Body of pancreas (tissue), 4 donors: ENCODE data around the gene SPART. TPM values are rescaled to one million over a fixed set of nuclear protein-coding genes. Genes with fewer than 3 reads are reported as not detected.
"Not testable (repeated sequence)": the region's sequence is repeated elsewhere in the genome, so short reads cannot be mapped to it uniquely, and the experiment has no call there.

Experiments used
- ATAC-seq: fragments of 150-250 bp; one replicate; pipeline ENCODE4 v1.9.1; 2016
- DNase-seq, 4 donors: peaks; one replicate each; pipeline ENCODE4 v3.0.0-alpha.2; 2019
- H3K27ac ChIP-seq, 4 donors: fragments of 200-600 bp; sonication (generic); 1 replicate in 3 of 4; 2 replicates in 1 of 4; pipeline versions ENCODE4 v1.5.1 to v1.6.1; 2016 to 2019; ENCODE audit warnings: mild to moderate bottlenecking in 1 of 4, mixed read lengths in 1 of 4, moderate library complexity in 1 of 4
- H3K27me3 ChIP-seq, 2 donors: fragments of 200-600 bp; sonication (generic); one replicate each; pipeline ENCODE4 v1.6.0; 2016; ENCODE audit warnings: mild to moderate bottlenecking in 1 of 2
- H3K36me3 ChIP-seq, 2 donors: fragments of 200-600 bp; sonication (generic); replicated peaks in 1 of 2; 2 replicates each; pipeline ENCODE4 v1.5.1; 2016; ENCODE audit warnings: low read depth in 2 of 2; ENCODE audit not compliant: insufficient read depth in 1 of 2
- H3K4me1 ChIP-seq: fragments of 200-600 bp; sonication (generic); one replicate; pipeline ENCODE4 v1.6.0; 2016
- H3K4me3 ChIP-seq, 2 donors: fragments of 200-600 bp; sonication (generic); 1 replicate in 1 of 2; 2 replicates in 1 of 2; pipeline ENCODE4 v1.5.1; 2016 to 2019
- H3K9me3 ChIP-seq, 3 donors: fragments of 200-600 bp; sonication (generic); 1 replicate in 2 of 3; 2 replicates in 1 of 3; pipeline ENCODE4 v1.5.1; 2016
- CTCF ChIP-seq, 7 experiments: fragments of 450-650 bp in 4 of 7; fragments of 200-600 bp in 3 of 7; sonication (generic) in 3 of 7; IDR thresholded peaks; one replicate each; pipeline ENCODE4 v1.5.1; 2016 to 2019; ENCODE audit warnings: antibody characterized with exemption in 7 of 7
- POLR2A ChIP-seq, 3 donors: fragments of 450-650 bp; IDR thresholded peaks; one replicate each; pipeline ENCODE4 v1.6.1; 2016; ENCODE audit warnings: antibody characterized with exemption in 3 of 3, mild to moderate bottlenecking in 2 of 3
- WGBS, 2 donors: methylation state at CpG; one replicate each; pipeline ENCODE4 v1.1.5; 2017; 5-methylcytosine and 5-hydroxymethylcytosine counted together
- intact Hi-C: fragments of 100-400 bp; cut with DNase I; formaldehyde crosslinking; loops from one replicate; pipeline ENCODE4 v1.15.1; 2023
- total RNA-seq, 2 donors: library from RNA; depleted of rRNA; stranded (reverse); fragments of >200 nt; gene quantifications; one replicate each; pipeline ENCODE4 v1.1.0, GENCODE V29; 2016

The SPART gene
- total RNA-seq, 2 donors from 2014 or later, result 11.5 to 16.1 TPM

GRCh38 chr13:36313047-36313969 lies 32.9 kb downstream of the SPART start:
- Histone ChIP-seq H3K36me3 (peaks cover 0 to 7% of the 10 kb centered on the region in 2 donors), H3K27me3 (peaks cover 0 to 3% of the 10 kb centered on the region in 2 donors), H3K27ac (no peak overlapping the region), H3K9me3 (no peaks in the 10 kb centered on the region), H3K4me3 (no peak overlapping the region), H3K4me1 (no peaks in the 10 kb centered on the region)
- ATAC-seq (no peak), DNase-seq (no peak)
- 70 to 73% methylated on average over 3 of the region's 3 CpGs for WGBS, 2 donors
- TF ChIP-seq CTCF (IDR thresholded peaks at IDR 0.05), result no peak
- no peak for TF ChIP-seq POLR2A (IDR thresholded peaks at IDR 0.05)
- intact Hi-C loops, result no loop called here

- H3K36me3 ChIP-seq, result peaks cover 0 to 7% of the 10 kb centered on the region in 2 donors
- ATAC-seq, result no peak
Measured at GRCh38 chr13:36310417-36311108, 35.6 kb downstream of the SPART start.

GRCh38 chr13:36302289-36302688 lies 43.9 kb downstream of the SPART start:
- Histone ChIP-seq H3K27me3 (no peaks in the 10 kb centered on the region), H3K36me3 (no peaks in the 10 kb centered on the region), H3K27ac (no peak overlapping the region), H3K9me3 (no peaks in the 10 kb centered on the region), H3K4me3 (no peak overlapping the region), H3K4me1 (no peaks in the 10 kb centered on the region)
- intact Hi-C loops, result no loop called here
- no peak for TF ChIP-seq POLR2A (IDR thresholded peaks at IDR 0.05)
- TF ChIP-seq CTCF (IDR thresholded peaks at IDR 0.05), result no peak
- no peak for ATAC-seq
- DNase-seq, result no peak
- 65 to 78% methylated on average over 3 of the region's 3 CpGs for WGBS, 2 donors

More at GRCh38 chr13:36310417-36311108, 35.6 kb downstream of the SPART start:
- Histone ChIP-seq H3K4me1 (no peaks in the 10 kb centered on the region), H3K27ac (no peak overlapping the region), H3K27me3 (peaks cover 0 to 3% of the 10 kb centered on the region in 2 donors), H3K4me3 (no peak overlapping the region), H3K9me3 (no peaks in the 10 kb centered on the region)
- intact Hi-C loops, result no loop called here
- TF ChIP-seq POLR2A (IDR thresholded peaks at IDR 0.05) (no peak), CTCF (IDR thresholded peaks at IDR 0.05) (no peak)
- DNase-seq, result no peak
- 93 to 96% methylated on average over 7 of the region's 7 CpGs for WGBS, 2 donors

GRCh38 chr13:36299469-36299868 lies 46.7 kb downstream of the SPART start:
- H3K4me3 ChIP-seq, H3K27me3 ChIP-seq, ATAC-seq, H3K9me3 ChIP-seq, H3K4me1 ChIP-seq, DNase-seq, H3K36me3 ChIP-seq, intact Hi-C loops, H3K27ac ChIP-seq: not testable (repeated sequence)
- 34 to 41% methylated on average over 3 of the region's 3 CpGs for WGBS, 2 donors

GRCh38 chr13:36298535-36299068 lies 47.6 kb downstream of the SPART start:
- DNase-seq (no peak), ATAC-seq (no peak)
- Histone ChIP-seq H3K27me3 (no peaks in the 10 kb centered on the region), H3K4me3 (no peak overlapping the region), H3K4me1 (no peaks in the 10 kb centered on the region), H3K36me3 (no peaks in the 10 kb centered on the region), H3K9me3 (no peaks in the 10 kb centered on the region), H3K27ac (no peak overlapping the region)
- WGBS, 2 donors, result 38 to 42% methylated on average over 4 of the region's 4 CpGs
- intact Hi-C loops, result no loop called here
- TF ChIP-seq CTCF (IDR thresholded peaks at IDR 0.05) (no peak), POLR2A (IDR thresholded peaks at IDR 0.05) (no peak)
